RWPE1 (cell line): ENCODE data around the gene PHTF2.

ENCODE experiments used
- CTCF ChIA-PET: fragments of 350-600 bp; sonication (Branson Sonifier 250); formaldehyde crosslinking; extraction: SDS; loops from one replicate; lab custom pipeline; 2021; lab: Yijun Ruan, JAX
- POLR2A ChIA-PET: fragments of 400-600 bp; formaldehyde crosslinking; extraction: SDS; loops from one replicate; lab custom pipeline; 2020; ENCODE audit warnings: antibody characterized with exemption; ENCODE audit not compliant: low non-redundant PET; lab: Yijun Ruan, JAX
- DNase-seq: peaks from one replicate; pipeline ENCODE4 v3.0.0; 2012; ENCODE audit warnings: low spot score
- H3K27ac ChIP-seq: fragments of 450-650 bp; 2 replicates; pipeline ENCODE4 v1.5.1; 2017
- CTCF ChIP-seq: fragments of 450-650 bp; conservative IDR thresholded peaks from 2 replicates; pipeline ENCODE4 v1.5.1; 2017; ENCODE audit warnings: low read depth, mild to moderate bottlenecking

The PHTF2 gene

GRCh38 chr7:77798394-77799077 lies at the start of gene PHTF2, which contains the start of gene TMEM60:
Gene PHTF2 (plus strand): TSS chr7:77798773.
Gene TMEM60 (minus strand): TSS chr7:77798434. CDS start chr7:77794373, 4,061 bp downstream.
- H3K27ac ChIP-seq = peak within 1 kb of the TSS; percentile 90
- TF ChIP-seq CTCF = peak; percentile 75
- DNase-seq = peak; percentile 96
- POLR2A ChIA-PET = no interaction called here
- CTCF ChIA-PET = interaction anchor here (0.7 to 1.0 kb wide), 2 partner anchors 38 to 363 kb away, joined by 3 to 6 read pairs; no protein-coding TSS in a partner anchor

- ChIA-PET CTCF (no interaction called here), POLR2A (no interaction called here)
- H3K27ac ChIP-seq = no peak overlapping the region
- TF ChIP-seq CTCF = no peak
- no peak for DNase-seq
Observed at GRCh38 chr7:77752016-77752415, 46.6 kb upstream of the PHTF2 start.

GRCh38 chr7:77753173-77753572 lies 45.4 kb upstream of the PHTF2 start:
- H3K27ac ChIP-seq = no peak overlapping the region
- DNase-seq = no peak
- POLR2A ChIA-PET = no interaction called here
- CTCF ChIA-PET = no interaction called here
- TF ChIP-seq CTCF = no peak

- POLR2A ChIA-PET = no interaction called here
- no peak for TF ChIP-seq CTCF
- CTCF ChIA-PET = interaction anchor here (0.6 to 1.2 kb wide), 3 partner anchors 26 to 106 kb away, joined by 3 to 5 read pairs (median 5); no protein-coding TSS in a partner anchor
- DNase-seq = no peak
- no peak overlapping the region for H3K27ac ChIP-seq
Observed at GRCh38 chr7:77757589-77757988, 41.0 kb upstream of the PHTF2 start.

GRCh38 chr7:77759294-77759889 lies 39.2 kb upstream of the PHTF2 start:
- ChIA-PET CTCF (interaction anchor here (0.6 to 2.1 kb wide), 10 partner anchors 19 to 349 kb away, joined by 3 to 15 read pairs (median 4); partner anchors contain the start of genes PHTF2 and TMEM60), POLR2A (no interaction called here)
- TF ChIP-seq CTCF = peak; percentile 83
- DNase-seq = peak; percentile 36
- no peak overlapping the region for H3K27ac ChIP-seq

- H3K27ac ChIP-seq = no peak overlapping the region
- POLR2A ChIA-PET = no interaction called here
- CTCF ChIA-PET = interaction anchor here (0.7 to 2.1 kb wide), 4 partner anchors 38 to 142 kb away, joined by 3 to 9 read pairs (median 4); partner anchors contain the start of genes PHTF2 and TMEM60
- TF ChIP-seq CTCF = no peak
- no peak for DNase-seq
Observed at GRCh38 chr7:77760809-77761453, 37.6 kb upstream of the PHTF2 start.
